B cell (primary cell): Measurements from ENCODE around the gene SYNE1. TPM values are rescaled to one million over a fixed set of nuclear protein-coding genes. Genes with fewer than 3 reads are reported as not detected.

Experiments
- ATAC-seq: fragments of 200-7000 bp; cut with Tn5 transposase; one replicate; pipeline ENCODE4 v1.10.0; 2021; ENCODE audit warnings: low read depth, mild to moderate bottlenecking, moderate number of reproducible peaks, moderate library complexity
- CTCF ChIA-PET: fragments of 350-600 bp; sonication (Branson Sonifier 250); formaldehyde crosslinking; loops from one replicate; lab custom pipeline; 2021; ENCODE audit warnings: antibody characterized with exemption, inconsistent platforms; lab: Charles Lee
- POLR2A ChIA-PET: fragments of 350-600 bp; sonication (Branson Sonifier 250); formaldehyde crosslinking; loops from one replicate; lab custom pipeline; 2021; ENCODE audit warnings: antibody characterized with exemption; lab: Charles Lee
- DNase-seq: peaks from one replicate; pipeline ENCODE4 v3.0.0; 2013
- H2AFZ ChIP-seq: 2 replicates; pipeline ENCODE4 v1.6.1; 2012; ENCODE audit warnings: mild to moderate bottlenecking, low read depth, low read length; ENCODE audit not compliant: insufficient read depth, poor library complexity, severe bottlenecking
- H3K27ac ChIP-seq, 2 donors: 1 replicate in 1 of 2; 2 replicates in 1 of 2; pipeline ENCODE4 v1.5.1; 2012 to 2013; ENCODE audit warnings: low read length in 2 of 2, mild to moderate bottlenecking in 2 of 2, moderate library complexity in 1 of 2
- H3K27me3 ChIP-seq, 4 experiments: fragments of 200-600 bp in 1 of 4; sonication (generic) in 1 of 4; replicated peaks in 1 of 4; 1 replicate in 2 of 4; 2 replicates in 2 of 4; pipeline versions ENCODE4 v1.6.1 to v1.7.0; 2013 to 2016; ENCODE audit warnings: low read length in 3 of 4, mild to moderate bottlenecking in 2 of 4, mixed read lengths in 1 of 4, moderate library complexity in 1 of 4; ENCODE audit not compliant: insufficient read depth in 4 of 4, control insufficient read depth in 3 of 4; ENCODE audit errors: control extremely low read depth in 1 of 4
- H3K36me3 ChIP-seq, 2 experiments: replicated peaks in 1 of 2; 1 replicate in 1 of 2; 2 replicates in 1 of 2; pipeline versions ENCODE4 v1.6.1 to v1.7.1; 2013; ENCODE audit warnings: low read length in 1 of 2; ENCODE audit not compliant: insufficient read depth in 2 of 2, control insufficient read depth in 1 of 2; ENCODE audit errors: control extremely low read depth in 1 of 2, extremely low read depth in 1 of 2
- H3K4me1 ChIP-seq, 2 donors: fragments of 200-600 bp in 1 of 2; sonication (generic) in 1 of 2; 1 replicate in 1 of 2; 2 replicates in 1 of 2; pipeline versions ENCODE4 v1.5.1 to v1.6.1; 2013 to 2017; ENCODE audit warnings: low read length in 2 of 2; ENCODE audit not compliant: control insufficient read depth in 2 of 2, insufficient read depth in 2 of 2
- H3K4me2 ChIP-seq: replicated peaks from 2 replicates; pipeline ENCODE3; 2012; ENCODE audit warnings: mild to moderate bottlenecking, low read depth, low read length; ENCODE audit not compliant: poor library complexity, severe bottlenecking
- H3K4me3 ChIP-seq, 5 experiments: fragments of 200-600 bp in 1 of 5; sonication (generic) in 1 of 5; 1 replicate in 3 of 5; 2 replicates in 2 of 5; pipeline versions ENCODE4 v1.5.1 to v1.7.0; 2011 to 2016; ENCODE audit warnings: low read length in 4 of 5, mild to moderate bottlenecking in 4 of 5, low read depth in 2 of 5, control low read depth in 1 of 5, moderate library complexity in 1 of 5; ENCODE audit not compliant: insufficient read depth in 1 of 5; ENCODE audit errors: control extremely low read depth in 1 of 5, extremely low read depth in 1 of 5
- H3K79me2 ChIP-seq: fragments of 200-600 bp; sonication (generic); one replicate; pipeline ENCODE4 v1.6.0; 2016; ENCODE audit warnings: low read length; ENCODE audit not compliant: control insufficient read depth, insufficient read depth
- H3K9ac ChIP-seq: fragments of 200-600 bp; sonication (generic); 2 replicates; pipeline ENCODE4 v1.6.1; 2017; ENCODE audit warnings: mild to moderate bottlenecking, low read length, moderate library complexity
- H3K9me3 ChIP-seq, 3 donors: one replicate each; pipeline versions ENCODE4 v1.6.1 to v1.7.1; 2013; ENCODE audit warnings: low read length in 2 of 3; ENCODE audit not compliant: control insufficient read depth in 2 of 3, insufficient read depth in 1 of 3; ENCODE audit errors: control extremely low read depth in 1 of 3
- H4K20me1 ChIP-seq: 2 replicates; pipeline ENCODE4 v1.6.0; 2012; ENCODE audit warnings: mild to moderate bottlenecking, low read length; ENCODE audit not compliant: insufficient read depth, control insufficient read depth, poor library complexity, severe bottlenecking
- H3K27ac Mint-ChIP-seq: one replicate; pipeline ENCODE4 v1.8.0; 2021; ENCODE audit warnings: mixed read lengths
- H3K27me3 Mint-ChIP-seq: one replicate; pipeline ENCODE4 v1.8.0; 2021; ENCODE audit warnings: mixed read lengths
- H3K4me1 Mint-ChIP-seq: one replicate; pipeline ENCODE4 v1.8.0; 2021; ENCODE audit warnings: mixed read lengths
- H3K4me3 Mint-ChIP-seq: one replicate; pipeline ENCODE4 v1.8.0; 2021; ENCODE audit warnings: mixed read lengths
- H3K9me3 Mint-ChIP-seq: one replicate; pipeline ENCODE4 v1.8.0; 2022; ENCODE audit warnings: mixed read lengths; ENCODE audit not compliant: insufficient read depth
- EZH2 ChIP-seq: IDR thresholded peaks from 2 replicates; pipeline ENCODE4 v1.6.1; 2012; ENCODE audit warnings: borderline replicate concordance, low read depth, mild to moderate bottlenecking, moderate library complexity, low read length; ENCODE audit not compliant: insufficient read depth, poor library complexity, severe bottlenecking
- WGBS: methylation state at CpG from one replicate; pipeline ENCODE4 v1.1.5; 2013; ENCODE audit warnings: missing lambda C conversion rate; ENCODE audit not compliant: insufficient coverage; 5-methylcytosine and 5-hydroxymethylcytosine counted together
- intact Hi-C: fragments of 100-400 bp; cut with micrococcal nuclease; formaldehyde crosslinking; loops from one replicate; pipeline ENCODE4 v1.10.0; 2022
- polyA plus RNA-seq: library from polyadenylated mRNA; depleted of rRNA; stranded (reverse); fragments of >200 nt; gene quantifications from 2 replicates; pipeline ENCODE4 v1.2.3, GENCODE V29; 2012
- total RNA-seq, 2 donors: library from RNA; stranded (reverse); fragments of 120-200 nt in 1 of 2; gene quantifications; 1 replicate in 1 of 2; 2 replicates in 1 of 2; pipeline versions ENCODE4 v1.2.3 to v1.2.4, GENCODE V29; 2013 to 2022
- TF ChIP-seq, protein P1 (sequence below): fragments of 200-600 bp; IDR thresholded peaks from one replicate; pipeline ENCODE4 v1.8.0; 2022; ENCODE audit warnings: antibody characterized with exemption, mild to moderate bottlenecking

Gene SYNE1
- total and polyA plus RNA-seq, 2 donors (not counting 1 experiment from before 2014, with no cell fraction given), result 49.2 to 108 TPM

DNA sequence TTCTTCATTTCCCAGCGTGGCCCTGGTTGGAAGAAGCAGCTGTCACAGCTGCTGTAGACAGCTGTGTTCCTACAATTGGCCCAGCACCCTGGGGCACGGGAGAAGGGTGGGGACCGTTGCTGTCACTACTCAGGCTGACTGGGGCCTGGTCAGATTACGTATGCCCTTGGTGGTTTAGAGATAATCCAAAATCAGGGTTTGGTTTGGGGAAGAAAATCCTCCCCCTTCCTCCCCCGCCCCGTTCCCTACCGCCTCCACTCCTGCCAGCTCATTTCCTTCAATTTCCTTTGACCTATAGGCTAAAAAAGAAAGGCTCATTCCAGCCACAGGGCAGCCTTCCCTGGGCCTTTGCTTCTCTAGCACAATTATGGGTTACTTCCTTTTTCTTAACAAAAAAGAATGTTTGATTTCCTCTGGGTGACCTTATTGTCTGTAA, 537.0 kb downstream of the SYNE1 start:
- Histone ChIP-seq H3K9ac (no peak overlapping the region), H3K27me3 (no peaks in the 10 kb centered on the region), H4K20me1 (no peaks in the 10 kb centered on the region), H3K79me2 (no peaks in the 10 kb centered on the region), H3K4me1 (no peaks in the 10 kb centered on the region), H3K4me2 (no peak overlapping the region), H3K4me3 (no peak overlapping the region), H3K36me3 (no peaks in the 10 kb centered on the region), H3K27ac (no peak overlapping the region), H3K9me3 (no peaks in the 10 kb centered on the region), H2AFZ (no peak overlapping the region)
- ChIA-PET POLR2A (no interaction called here), CTCF (no interaction called here)
- DNase-seq (no peak), ATAC-seq (no peak)
- Mint-ChIP-seq H3K27ac (no peak overlapping the region), H3K4me1 (no peaks in the 10 kb centered on the region), H3K27me3 (no peaks in the 10 kb centered on the region), H3K9me3 (no peaks in the 10 kb centered on the region), H3K4me3 (no peak overlapping the region)
- TF ChIP-seq EZH2, result no peak
- TF ChIP-seq, protein P1, sequence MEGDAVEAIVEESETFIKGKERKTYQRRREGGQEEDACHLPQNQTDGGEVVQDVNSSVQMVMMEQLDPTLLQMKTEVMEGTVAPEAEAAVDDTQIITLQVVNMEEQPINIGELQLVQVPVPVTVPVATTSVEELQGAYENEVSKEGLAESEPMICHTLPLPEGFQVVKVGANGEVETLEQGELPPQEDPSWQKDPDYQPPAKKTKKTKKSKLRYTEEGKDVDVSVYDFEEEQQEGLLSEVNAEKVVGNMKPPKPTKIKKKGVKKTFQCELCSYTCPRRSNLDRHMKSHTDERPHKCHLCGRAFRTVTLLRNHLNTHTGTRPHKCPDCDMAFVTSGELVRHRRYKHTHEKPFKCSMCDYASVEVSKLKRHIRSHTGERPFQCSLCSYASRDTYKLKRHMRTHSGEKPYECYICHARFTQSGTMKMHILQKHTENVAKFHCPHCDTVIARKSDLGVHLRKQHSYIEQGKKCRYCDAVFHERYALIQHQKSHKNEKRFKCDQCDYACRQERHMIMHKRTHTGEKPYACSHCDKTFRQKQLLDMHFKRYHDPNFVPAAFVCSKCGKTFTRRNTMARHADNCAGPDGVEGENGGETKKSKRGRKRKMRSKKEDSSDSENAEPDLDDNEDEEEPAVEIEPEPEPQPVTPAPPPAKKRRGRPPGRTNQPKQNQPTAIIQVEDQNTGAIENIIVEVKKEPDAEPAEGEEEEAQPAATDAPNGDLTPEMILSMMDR, result no peak
- intact Hi-C loops, result no loop called here
- WGBS, result 75% methylated on average over 2 of the region's 7 CpGs

DNA sequence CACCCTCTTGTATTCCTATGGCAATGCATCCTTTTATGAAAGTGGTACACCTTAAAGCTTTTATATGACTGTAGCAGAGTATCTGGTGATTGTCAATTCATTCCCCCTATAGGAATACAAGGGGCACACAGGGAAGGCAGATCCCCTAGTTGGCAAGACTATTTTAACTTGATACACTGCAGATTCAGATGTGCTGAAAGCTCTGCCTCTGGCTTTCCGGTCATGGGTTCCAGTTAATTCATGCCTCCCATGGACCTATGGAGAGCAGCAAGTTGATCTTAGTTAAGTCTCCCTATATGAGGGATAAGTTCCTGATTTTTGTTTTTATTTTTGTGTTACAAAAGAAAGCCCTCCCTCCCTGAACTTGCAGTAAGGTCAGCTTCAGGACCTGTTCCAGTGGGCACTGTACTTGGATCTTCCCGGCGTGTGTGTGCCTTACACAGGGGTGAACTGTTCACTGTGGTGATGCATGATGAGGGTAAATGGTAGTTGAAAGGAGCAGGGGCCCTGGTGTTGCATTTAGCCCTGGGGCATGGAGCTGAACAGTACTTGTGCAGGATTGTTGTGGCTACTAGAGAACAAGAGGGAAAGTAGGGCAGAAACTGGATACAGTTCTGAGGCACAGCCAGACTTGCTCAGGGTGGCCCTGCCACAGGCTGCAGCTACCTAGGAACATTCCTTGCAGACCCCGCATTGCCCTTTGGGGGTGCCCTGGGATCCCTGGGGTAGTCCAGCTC, 537.5 kb downstream of the SYNE1 start:
- WGBS, result 100% methylated on average over 4 of the region's 4 CpGs
- no peak for TF ChIP-seq EZH2
- TF ChIP-seq, protein P1, result no peak
- CTCF ChIA-PET, result interaction anchor here (0.7 kb wide), 1 partner anchor 256 kb away, joined by 3 read pairs; no protein-coding TSS in a partner anchor
- no peak overlapping the region for H3K4me2 ChIP-seq
- no peaks in the 10 kb centered on the region for H3K27me3 ChIP-seq
- H3K4me1 Mint-ChIP-seq, result no peaks in the 10 kb centered on the region
- H3K9ac ChIP-seq, result no peak overlapping the region
- intact Hi-C loops, result no loop called here
- no peaks in the 10 kb centered on the region for H3K79me2 ChIP-seq
- H3K9me3 ChIP-seq, result no peaks in the 10 kb centered on the region
- POLR2A ChIA-PET, result no interaction called here
- no peaks in the 10 kb centered on the region for H3K27me3 Mint-ChIP-seq
- no peak overlapping the region for H2AFZ ChIP-seq
- no peaks in the 10 kb centered on the region for H3K4me1 ChIP-seq
- H3K4me3 ChIP-seq, result no peak overlapping the region
- H3K9me3 Mint-ChIP-seq, result no peaks in the 10 kb centered on the region
- no peak overlapping the region for H3K27ac ChIP-seq
- DNase-seq, result no peak
- no peaks in the 10 kb centered on the region for H4K20me1 ChIP-seq
- ATAC-seq, result no peak
- H3K27ac Mint-ChIP-seq, result no peak overlapping the region
- no peak overlapping the region for H3K4me3 Mint-ChIP-seq
- H3K36me3 ChIP-seq, result no peaks in the 10 kb centered on the region
